Measurements from ENCODE around the gene TMPRSS12.

DNA sequence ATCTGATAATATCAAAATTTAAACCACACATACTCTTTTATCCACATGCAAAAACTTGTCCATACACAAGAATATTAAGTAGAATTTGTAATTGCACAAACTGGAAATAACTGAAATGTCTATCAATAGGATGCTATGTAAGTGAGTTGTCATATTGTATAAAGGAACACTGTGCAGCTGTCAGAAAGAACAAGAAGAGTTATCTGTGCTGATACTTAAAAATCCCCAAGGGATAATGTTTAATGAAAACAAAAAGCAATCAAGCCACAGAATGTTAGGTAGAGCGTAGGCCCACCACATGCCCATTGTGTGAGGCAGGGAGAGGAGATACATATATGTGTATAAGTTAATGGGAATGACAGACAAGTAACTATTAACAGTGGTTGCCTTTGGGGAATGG lies 83.7 kb downstream of the TMPRSS12 start:
- TF ChIP-seq, protein P1, sequence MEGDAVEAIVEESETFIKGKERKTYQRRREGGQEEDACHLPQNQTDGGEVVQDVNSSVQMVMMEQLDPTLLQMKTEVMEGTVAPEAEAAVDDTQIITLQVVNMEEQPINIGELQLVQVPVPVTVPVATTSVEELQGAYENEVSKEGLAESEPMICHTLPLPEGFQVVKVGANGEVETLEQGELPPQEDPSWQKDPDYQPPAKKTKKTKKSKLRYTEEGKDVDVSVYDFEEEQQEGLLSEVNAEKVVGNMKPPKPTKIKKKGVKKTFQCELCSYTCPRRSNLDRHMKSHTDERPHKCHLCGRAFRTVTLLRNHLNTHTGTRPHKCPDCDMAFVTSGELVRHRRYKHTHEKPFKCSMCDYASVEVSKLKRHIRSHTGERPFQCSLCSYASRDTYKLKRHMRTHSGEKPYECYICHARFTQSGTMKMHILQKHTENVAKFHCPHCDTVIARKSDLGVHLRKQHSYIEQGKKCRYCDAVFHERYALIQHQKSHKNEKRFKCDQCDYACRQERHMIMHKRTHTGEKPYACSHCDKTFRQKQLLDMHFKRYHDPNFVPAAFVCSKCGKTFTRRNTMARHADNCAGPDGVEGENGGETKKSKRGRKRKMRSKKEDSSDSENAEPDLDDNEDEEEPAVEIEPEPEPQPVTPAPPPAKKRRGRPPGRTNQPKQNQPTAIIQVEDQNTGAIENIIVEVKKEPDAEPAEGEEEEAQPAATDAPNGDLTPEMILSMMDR (IDR thresholded peaks at IDR 0.05) = no peak
- no peak for TF ChIP-seq POLR2A (IDR thresholded peaks at IDR 0.05)
